ENCODE results near the gene SMYD5. TPM values are rescaled to one million over a fixed set of nuclear protein-coding genes. Genes with fewer than 3 reads are reported as not detected.
A peak's percentile ranks its signal among the peaks of the same experiment; 100 is the strongest.

Gene SMYD5
- total RNA-seq, 4 donors from 2014 or later, result 14.4 to 18.1 (median 16.2) TPM

DNA sequence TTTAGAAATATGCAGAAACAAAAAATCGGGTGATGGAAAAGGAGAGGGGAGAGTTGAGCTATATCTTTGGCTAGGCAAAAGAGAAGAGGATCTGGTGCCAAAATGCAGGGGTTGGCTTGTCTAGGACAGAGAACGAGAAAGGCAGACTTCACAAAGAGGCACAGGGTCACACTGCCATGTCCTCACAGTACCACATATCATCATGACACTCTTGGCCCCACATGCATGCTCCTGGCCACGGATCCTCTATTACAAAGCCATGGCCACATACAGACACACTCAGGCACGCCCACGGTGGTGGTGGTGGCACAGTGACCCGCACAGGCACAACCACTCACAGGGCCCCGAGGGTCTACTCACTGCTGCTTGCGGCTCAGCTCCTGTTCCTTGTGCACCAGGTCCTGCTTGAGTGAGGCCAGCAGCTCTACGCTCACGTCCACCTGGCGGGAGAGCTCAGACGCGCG lies 54.4 kb downstream of the SMYD5 start:
- 21 to 46% methylated on average over 14 of the region's 14 CpGs for WGBS, 2 donors
- no peak for TF ChIP-seq POLR2A (IDR thresholded peaks at IDR 0.05)
- TF ChIP-seq, protein P1, sequence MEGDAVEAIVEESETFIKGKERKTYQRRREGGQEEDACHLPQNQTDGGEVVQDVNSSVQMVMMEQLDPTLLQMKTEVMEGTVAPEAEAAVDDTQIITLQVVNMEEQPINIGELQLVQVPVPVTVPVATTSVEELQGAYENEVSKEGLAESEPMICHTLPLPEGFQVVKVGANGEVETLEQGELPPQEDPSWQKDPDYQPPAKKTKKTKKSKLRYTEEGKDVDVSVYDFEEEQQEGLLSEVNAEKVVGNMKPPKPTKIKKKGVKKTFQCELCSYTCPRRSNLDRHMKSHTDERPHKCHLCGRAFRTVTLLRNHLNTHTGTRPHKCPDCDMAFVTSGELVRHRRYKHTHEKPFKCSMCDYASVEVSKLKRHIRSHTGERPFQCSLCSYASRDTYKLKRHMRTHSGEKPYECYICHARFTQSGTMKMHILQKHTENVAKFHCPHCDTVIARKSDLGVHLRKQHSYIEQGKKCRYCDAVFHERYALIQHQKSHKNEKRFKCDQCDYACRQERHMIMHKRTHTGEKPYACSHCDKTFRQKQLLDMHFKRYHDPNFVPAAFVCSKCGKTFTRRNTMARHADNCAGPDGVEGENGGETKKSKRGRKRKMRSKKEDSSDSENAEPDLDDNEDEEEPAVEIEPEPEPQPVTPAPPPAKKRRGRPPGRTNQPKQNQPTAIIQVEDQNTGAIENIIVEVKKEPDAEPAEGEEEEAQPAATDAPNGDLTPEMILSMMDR (IDR thresholded peaks at IDR 0.05), result no peak
- Histone ChIP-seq H3K27ac (no peak overlapping the region), H3K36me3 (no peaks in the 10 kb centered on the region), H3K4me1 (peaks cover 6 to 10% of the 10 kb centered on the region in 2 donors), H3K9me3 (no peaks in the 10 kb centered on the region), H3K27me3 (no peaks in the 10 kb centered on the region), H3K4me3 (replicated peaks in 1 of 3) (peak overlapping the region in 1 of 3 donors; percentile 17)
- intact Hi-C loops (cut with DNase I), result no loop called here
- no peak for DNase-seq

DNA sequence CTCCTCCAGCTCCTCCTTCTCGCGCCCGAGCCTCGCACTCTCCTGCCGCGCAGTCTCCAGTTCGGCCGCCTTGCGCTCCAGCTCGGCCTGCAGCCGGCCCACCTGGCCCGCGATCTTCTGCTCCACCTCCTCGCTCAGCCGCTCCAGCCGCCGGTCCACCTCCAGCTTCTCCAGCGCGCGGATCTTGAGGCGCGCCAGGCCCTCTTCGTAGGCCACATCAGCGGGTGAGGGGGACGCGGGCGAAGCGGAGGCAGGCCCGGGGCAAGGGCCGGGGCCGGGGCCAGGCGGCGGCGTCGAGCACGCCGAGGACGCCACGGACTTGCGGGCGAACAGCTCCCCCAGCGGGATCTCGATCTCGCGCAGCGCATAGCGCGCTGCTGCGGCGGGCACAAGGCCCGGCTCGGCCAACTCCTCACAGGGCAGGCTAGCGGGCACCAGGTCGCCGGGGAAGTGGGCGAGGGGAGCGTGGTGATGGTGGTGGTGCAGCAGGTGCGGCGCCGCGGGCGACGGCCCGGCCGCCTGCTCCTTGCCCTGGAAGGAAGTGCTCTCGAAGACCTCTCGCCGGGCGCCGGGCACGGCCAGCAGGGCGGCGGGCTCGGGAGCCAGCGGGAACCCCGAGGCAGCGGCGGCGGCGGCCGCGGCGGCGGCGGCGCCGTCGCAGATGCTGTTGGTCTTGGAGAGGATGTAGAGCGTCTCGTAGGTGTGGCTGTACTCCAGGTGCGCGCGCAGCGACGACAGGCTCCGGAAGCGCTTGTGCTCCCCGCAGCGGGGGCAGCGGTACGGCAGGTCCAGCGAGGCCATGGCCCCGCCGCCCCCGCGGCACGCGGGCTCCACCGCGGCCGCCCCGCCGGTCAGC lies 55.0 kb downstream of the SMYD5 start:
- Histone ChIP-seq H3K9me3 (no peaks in the 10 kb centered on the region), H3K4me3 (replicated peaks in 1 of 3) (peak overlapping the region in 1 of 3 donors; percentile 17), H3K27me3 (no peaks in the 10 kb centered on the region), H3K27ac (no peak overlapping the region), H3K4me1 (peaks cover 6 to 10% of the 10 kb centered on the region in 2 donors), H3K36me3 (no peaks in the 10 kb centered on the region)
- WGBS, 2 donors, result 13 to 14% methylated on average over 28 to 45 of the region's 113 CpGs
- peak; percentile 57 to 62 for DNase-seq
- intact Hi-C loops (cut with DNase I), result no loop called here
- TF ChIP-seq POLR2A (IDR thresholded peaks at IDR 0.05), result no peak
- TF ChIP-seq, protein P1 (IDR thresholded peaks at IDR 0.05), result no peak

DNA sequence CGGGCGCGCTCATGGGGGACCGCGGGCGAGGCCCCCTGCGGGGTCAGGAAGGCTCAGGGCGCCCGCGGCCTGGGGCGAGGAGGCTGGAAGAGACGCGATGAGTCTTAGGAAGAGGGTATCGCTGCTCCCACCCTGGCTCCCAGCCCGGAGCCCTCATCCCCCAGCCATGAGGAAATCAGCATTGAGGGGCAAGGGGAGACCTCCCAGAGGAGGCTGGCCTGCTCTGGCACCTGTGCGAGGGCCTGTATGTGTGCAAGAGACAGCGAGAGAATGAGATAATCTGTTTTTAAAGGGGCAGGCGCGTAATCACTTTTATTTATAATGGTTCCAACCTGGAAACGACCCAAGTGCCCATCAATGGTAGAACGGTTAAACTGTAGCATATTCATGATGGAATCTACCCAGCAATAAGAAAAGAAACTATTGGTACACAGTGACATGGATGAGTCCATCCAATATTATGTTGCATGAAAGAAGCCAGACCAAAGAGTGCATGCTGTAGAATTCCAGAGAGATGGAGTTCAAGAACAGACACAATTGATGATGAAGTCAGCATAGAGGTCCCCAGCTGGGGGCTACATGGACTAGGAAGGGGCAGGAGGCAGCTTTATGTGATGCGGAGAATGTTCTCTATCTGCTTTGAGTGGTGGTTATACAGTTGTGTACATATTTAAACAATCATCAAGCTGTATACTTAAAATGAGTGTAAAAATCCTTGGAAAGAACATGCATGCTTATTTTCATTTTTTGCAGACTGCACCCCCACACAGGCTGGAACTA lies 55.8 kb downstream of the SMYD5 start:
- Histone ChIP-seq H3K27ac (no peak overlapping the region), H3K9me3 (no peaks in the 10 kb centered on the region), H3K4me3 (replicated peaks in 1 of 3) (peak overlapping the region in 1 of 3 donors; percentile 0), H3K4me1 (peaks cover 6 to 10% of the 10 kb centered on the region in 2 donors), H3K27me3 (no peaks in the 10 kb centered on the region), H3K36me3 (no peaks in the 10 kb centered on the region)
- TF ChIP-seq, protein P1 (IDR thresholded peaks at IDR 0.05), result no peak
- no peak for TF ChIP-seq POLR2A (IDR thresholded peaks at IDR 0.05)
- no peak for DNase-seq
- 35 to 57% methylated on average over 7 to 13 of the region's 22 CpGs for WGBS, 2 donors
- intact Hi-C loops (cut with DNase I), result no loop called here

DNA sequence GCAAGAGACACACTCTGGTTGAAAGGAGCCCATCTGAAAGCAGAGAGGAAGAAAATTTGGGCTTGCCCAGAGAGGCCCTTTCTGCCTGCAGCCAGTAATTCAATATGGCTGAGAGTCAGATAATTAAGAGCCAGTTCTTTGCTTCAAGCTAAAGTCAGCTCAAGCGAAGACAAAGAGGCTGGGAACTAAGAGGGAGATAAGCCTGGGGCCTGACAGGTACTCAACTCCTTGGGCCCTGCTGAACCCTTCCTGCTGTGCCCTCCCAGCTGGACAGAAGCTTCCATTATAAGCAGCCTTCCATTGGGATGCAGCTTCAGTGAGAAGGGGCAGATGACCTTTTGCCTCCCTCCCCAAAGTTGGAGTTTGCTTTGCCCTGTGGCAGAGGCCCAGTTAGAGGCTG lies 58.2 kb downstream of the SMYD5 start:
- H3K4me1 ChIP-seq, result peaks cover 6 to 10% of the 10 kb centered on the region in 2 donors
- TF ChIP-seq, protein P1 (IDR thresholded peaks at IDR 0.05), result no peak
- TF ChIP-seq POLR2A (IDR thresholded peaks at IDR 0.05), result no peak
- 70 to 83% methylated on average over 1 of the region's 1 CpG for WGBS, 2 donors
- no peak overlapping the region for H3K27ac ChIP-seq
- no peak for DNase-seq
- no peaks in the 10 kb centered on the region for H3K36me3 ChIP-seq
- intact Hi-C loops (cut with DNase I), result no loop called here
- H3K4me3 ChIP-seq (replicated peaks in 1 of 3), result no peak overlapping the region
- no peaks in the 10 kb centered on the region for H3K27me3 ChIP-seq
- H3K9me3 ChIP-seq, result no peaks in the 10 kb centered on the region

Other genes with a start within 250 kb of the SMYD5 start
- 10 to 100 TPM; 10.3 to 17.2 (median 16.5) TPM for gene SFXN5, start 142.5 kb upstream of the SMYD5 start, total RNA-seq
- gene RAB11FIP5, start 101.3 kb upstream of the SMYD5 start, total RNA-seq, result 10 to 100 TPM; 34.4 to 39.4 (median 37.3) TPM
- gene NOTO, start 11.7 kb upstream of the SMYD5 start, total RNA-seq, result not detected
- gene PRADC1, start 19.0 kb downstream of the SMYD5 start, total RNA-seq, result 10 to 100 TPM; 14.3 to 65.2 (median 33.2) TPM
- 100 to 1,000 TPM; 160 to 205 (median 189) TPM for gene CCT7, start 20.1 kb downstream of the SMYD5 start, total RNA-seq
- gene FBXO41, start 70.2 kb downstream of the SMYD5 start, total RNA-seq, result 1 to 10 TPM in 2 of 4 donors, under 1 TPM in 2; 0.79 to 3.8 (median 1.3) TPM
- gene EGR4, start 79.3 kb downstream of the SMYD5 start, total RNA-seq, result not detected
- 10 to 100 TPM; 38.7 to 66.6 (median 44.4) TPM for gene ALMS1, start 171.6 kb downstream of the SMYD5 start, total RNA-seq